ENCODE data around the gene MAGI1.

Gene MAGI1

DNA sequence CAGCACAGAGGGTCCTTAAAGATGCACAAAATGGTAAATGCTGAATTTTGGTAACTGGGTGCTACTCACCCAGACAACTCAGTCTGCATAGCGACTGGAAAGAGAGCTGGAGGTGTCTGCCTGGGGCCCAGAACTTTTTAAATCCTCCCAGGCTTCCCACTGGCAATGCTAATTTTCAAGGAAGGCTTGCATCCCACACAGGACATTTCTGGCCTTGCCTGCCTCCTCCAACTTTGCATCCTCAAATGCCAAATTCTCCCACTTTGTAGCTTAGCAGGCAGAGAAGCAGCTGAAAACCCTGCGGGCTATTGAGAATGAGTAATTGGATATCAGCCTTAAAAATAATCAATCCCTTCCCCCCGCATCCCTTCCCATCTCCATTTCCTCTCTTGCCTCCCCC is 694.3 kb downstream of the MAGI1 start:
- no peak for TF ChIP-seq GATA3 (IDR thresholded peaks at IDR 0.05; ENCODE audit: low read depth, low read length)
- no peak for TF ChIP-seq GATA2 (IDR thresholded peaks at IDR 0.05; ENCODE audit: low read depth, low read length)

DNA sequence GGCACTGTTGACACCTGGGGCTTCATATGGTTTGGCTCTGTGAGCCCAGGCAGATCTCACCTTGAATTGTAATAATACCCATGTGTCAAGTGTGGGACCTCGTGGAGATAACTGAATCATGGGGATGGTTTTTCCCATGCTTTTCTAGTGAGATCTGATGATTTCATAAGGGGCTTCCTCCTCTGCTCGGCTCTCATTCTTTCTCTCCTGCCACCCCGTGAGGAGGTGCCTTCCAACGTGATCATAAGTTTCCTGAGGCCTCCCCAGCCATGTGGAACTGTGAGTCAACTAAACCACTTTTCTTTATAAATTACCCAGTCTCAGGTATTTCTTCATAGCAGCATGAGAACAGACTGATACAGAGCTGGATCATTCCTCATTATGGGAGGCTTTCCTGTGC is 695.0 kb downstream of the MAGI1 start:
- TF ChIP-seq GATA2 (IDR thresholded peaks at IDR 0.05; ENCODE audit: low read depth, low read length) (no peak), GATA3 (IDR thresholded peaks at IDR 0.05; ENCODE audit: low read depth, low read length) (no peak)

DNA sequence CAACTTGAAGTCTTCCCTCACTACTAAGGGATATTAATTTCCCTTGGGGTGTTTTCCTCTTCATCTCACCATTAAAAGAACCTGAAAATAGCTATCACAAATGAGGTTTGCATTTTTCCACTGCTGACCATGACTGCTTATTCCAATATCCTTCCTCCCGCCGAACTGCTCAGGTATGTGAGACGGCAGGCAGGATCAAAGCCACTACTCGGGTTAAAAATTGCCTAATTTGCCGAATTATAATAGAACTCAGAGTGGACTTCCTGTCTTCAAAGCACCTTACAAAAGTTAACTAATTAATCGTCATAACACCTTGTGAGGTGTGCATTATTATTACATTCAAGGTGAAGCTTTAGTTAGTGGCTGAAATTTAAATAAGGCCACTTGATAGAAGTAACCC is 695.7 kb downstream of the MAGI1 start:
- TF ChIP-seq GATA2 (IDR thresholded peaks at IDR 0.05; ENCODE audit: low read depth, low read length) (no peak), GATA3 (IDR thresholded peaks at IDR 0.05; ENCODE audit: low read depth, low read length) (no peak)

DNA sequence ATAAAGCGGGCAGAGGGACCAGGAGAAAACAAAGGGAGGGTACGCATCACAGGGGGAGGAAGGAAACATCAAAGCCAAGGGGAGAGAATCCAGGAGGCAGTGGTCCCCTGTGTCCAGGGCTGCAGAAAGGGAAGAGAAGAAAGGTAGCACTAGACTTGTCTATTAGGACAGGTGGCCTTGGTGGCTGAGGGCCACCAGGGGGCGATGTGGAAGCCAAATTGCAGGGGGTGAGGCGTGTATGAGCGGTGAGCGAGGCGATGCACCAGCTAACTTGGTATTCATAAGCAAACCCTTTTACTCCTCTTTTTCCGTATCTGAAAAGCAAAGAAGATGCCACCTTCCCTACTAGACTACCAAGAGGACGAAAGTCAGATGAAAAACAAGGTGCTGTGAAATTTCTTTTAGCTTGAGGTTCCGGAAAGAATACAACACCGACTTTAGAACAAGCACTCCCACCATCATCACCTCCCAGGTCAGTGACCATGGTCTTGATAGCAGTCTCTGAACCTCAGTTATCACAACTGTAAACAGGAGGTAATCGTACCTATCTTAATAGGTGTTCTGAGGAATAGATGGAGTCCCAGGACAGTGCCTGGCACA is 696.5 kb downstream of the MAGI1 start:
- no peak for TF ChIP-seq GATA3 (IDR thresholded peaks at IDR 0.05; ENCODE audit: low read depth, low read length)
- no peak for TF ChIP-seq GATA2 (IDR thresholded peaks at IDR 0.05; ENCODE audit: low read depth, low read length)

DNA sequence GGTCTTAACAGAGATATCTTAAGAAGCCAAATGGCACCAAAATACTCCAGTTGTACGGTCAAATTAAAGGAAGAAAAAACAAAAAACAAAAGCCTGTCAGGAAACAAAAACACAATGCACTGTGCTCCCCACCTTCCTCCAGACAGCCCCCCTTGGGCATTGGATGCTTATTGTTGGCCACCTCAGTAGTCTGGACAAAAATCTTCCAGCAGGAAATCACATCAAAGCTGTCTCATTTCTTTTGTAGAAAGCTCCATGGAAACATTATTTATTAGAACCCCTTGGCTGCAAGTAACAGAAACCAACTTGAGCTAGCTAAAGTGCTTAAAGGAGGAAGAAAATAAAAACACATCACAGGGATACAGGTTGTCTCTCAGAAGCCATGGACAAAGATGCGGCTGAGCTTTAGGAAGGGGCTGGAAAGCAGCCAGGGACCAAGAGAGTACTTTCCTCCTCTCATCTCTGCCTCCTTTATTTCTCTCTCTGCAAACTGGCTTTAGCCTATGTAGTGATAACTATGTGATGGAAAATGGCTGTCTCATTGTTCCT is 699.5 kb downstream of the MAGI1 start:
- TF ChIP-seq GATA3 (IDR thresholded peaks at IDR 0.05; ENCODE audit: low read depth, low read length): no peak
- TF ChIP-seq GATA2 (IDR thresholded peaks at IDR 0.05; ENCODE audit: low read depth, low read length): no peak

DNA sequence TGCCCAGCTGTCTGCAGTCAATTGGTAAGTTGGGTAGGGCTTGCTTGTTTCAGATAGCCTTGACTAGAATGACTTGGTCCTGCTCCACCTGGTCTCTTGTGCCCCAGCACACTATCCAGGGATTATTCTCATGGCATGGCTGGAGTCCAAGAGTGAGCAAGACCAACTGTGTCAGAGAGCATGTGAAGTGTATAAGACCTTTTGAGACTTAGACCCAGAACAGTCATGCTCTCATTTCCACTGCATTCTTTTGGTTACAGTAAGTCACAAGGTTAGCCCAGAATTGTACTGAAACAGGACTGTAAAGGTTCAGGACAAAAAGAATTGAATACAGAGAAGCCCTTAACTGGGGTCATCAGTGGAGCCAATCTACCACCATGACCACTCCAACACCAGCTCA is 700.1 kb downstream of the MAGI1 start:
- TF ChIP-seq GATA2 (IDR thresholded peaks at IDR 0.05; ENCODE audit: low read depth, low read length) (no peak), GATA3 (IDR thresholded peaks at IDR 0.05; ENCODE audit: low read depth, low read length) (no peak)

DNA sequence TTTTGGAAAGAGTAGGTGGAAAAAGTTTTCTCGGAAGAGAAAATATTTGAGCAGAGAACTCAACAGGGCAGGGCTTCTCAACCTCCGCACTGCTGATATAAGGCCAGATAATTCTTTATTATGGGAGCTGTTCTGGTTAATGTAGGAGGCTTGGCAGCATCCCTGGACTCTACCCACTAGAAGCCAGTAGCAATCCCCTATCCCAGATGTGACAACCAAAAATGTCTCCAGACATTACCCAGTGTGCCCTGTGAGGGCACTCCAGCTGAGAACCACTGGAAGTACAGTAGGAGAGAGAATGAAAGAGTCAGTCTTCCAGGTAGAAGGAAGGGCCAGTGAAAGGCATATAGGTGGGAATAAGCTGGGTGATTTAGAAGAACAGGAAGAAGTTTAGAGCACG is 703.1 kb downstream of the MAGI1 start:
- TF ChIP-seq GATA3 (IDR thresholded peaks at IDR 0.05; ENCODE audit: low read depth, low read length): no peak
- TF ChIP-seq GATA2 (IDR thresholded peaks at IDR 0.05; ENCODE audit: low read depth, low read length): no peak

DNA sequence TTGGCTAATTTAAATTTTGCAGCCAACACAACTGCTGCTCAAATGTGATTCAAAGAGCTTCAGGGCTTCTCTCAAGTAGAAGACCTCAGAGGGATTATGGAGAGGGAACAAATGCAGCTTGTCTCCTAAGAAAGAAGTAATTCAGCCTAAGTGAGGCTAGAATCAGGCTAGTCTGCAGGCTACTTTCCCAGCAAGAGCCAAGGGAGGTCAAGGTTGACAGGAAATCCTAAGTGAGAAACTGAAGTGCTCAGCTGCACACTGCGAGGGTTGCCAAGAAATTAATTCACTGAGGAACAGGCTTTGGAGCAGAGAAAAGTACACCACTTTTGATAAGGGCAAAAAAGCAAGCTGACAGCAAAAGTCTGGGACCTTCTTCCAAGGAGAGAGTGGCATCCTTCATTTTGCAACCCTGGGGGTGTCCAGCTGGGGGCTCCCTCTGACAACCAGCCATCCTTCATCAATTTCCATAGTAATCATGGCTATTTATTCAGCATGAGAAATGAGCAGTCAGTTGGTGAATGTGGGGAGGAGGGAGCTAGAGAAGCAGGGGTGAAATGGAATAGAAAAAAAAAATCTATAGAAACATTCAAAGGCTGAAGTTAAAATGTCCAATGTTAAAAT is 704.6 kb downstream of the MAGI1 start:
- no peak for TF ChIP-seq GATA3 (IDR thresholded peaks at IDR 0.05; ENCODE audit: low read depth, low read length)

DNA sequence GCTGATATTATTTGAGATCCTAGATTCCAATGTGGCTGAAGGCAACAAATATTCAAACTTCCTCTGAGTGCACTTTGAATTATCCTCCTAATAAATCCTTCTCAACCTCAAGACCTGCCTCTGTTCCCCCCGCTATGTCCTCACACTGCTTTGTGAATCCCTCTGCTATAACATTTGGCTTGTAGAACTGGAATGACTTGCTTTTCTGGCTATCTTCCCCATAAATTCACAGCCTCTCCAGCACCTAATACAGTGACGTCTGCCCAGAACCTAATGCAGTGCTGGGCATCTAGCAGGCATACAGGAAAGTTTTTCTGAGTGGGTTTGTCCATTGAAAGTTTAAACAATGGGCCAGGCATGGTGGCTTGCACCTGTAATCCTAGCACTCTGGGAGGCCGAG is 707.0 kb downstream of the MAGI1 start:
- TF ChIP-seq GATA3 (IDR thresholded peaks at IDR 0.05; ENCODE audit: low read depth, low read length) (no peak), GATA2 (IDR thresholded peaks at IDR 0.05; ENCODE audit: low read depth, low read length) (no peak)

DNA sequence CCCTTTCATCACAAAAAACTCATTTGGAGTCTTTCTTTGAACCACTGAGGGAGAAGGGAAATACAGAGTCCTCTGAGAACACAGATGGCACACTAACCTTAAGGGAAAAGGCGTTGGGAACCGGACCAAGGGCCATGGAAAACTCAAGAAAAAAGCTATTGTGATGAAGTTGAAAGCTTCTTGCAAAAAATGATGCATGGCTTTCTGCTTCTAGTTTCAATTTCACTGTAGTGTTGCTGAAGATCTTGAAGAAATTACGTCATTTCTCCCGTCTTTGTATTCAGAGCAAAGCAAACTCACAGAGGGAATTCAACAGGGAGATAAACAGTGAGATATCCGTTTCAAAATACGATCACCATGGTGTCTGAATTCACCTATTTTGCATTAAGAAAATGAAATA is 708.6 kb downstream of the MAGI1 start:
- TF ChIP-seq GATA3 (IDR thresholded peaks at IDR 0.05; ENCODE audit: low read depth, low read length): no peak

DNA sequence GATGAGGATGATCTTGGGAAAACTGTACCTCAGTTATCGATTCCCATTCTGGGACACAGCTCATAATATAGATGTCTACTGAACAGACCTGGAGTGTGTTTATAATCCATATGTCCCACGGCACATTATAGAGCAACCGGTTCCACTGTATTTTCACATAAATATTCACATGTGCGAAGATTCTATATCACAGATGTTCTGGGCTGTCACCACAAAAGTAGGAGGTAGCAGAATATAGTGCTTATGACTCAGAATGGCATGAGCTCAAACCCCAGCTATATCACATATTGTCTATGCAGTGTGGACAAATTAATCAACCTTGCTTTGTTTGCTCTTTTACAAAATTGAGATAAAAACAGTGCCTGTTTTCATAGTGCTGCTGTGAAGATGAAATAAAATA is 710.6 kb downstream of the MAGI1 start:
- no peak for TF ChIP-seq GATA3 (IDR thresholded peaks at IDR 0.05; ENCODE audit: low read depth, low read length)
- no peak for TF ChIP-seq GATA2 (IDR thresholded peaks at IDR 0.05; ENCODE audit: low read depth, low read length)

DNA sequence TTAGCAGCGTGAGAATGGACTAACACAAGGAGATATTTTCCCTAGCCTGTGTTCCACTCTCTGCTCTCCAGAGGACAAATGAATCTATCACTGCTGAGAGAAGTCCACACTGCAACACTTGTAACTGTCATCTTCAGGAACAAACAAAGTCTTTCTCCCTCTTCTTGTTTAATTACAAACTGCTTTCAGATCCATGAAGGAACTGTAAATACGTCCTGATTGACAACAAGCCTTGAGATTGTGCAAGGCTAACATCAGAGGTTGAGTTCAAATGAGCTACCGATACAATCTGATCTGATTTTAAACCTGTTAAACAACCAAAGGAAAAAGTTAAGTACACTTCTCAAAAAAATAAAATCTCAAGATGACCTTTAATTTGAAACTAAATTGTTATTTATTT is 712.1 kb downstream of the MAGI1 start:
- TF ChIP-seq GATA3 (IDR thresholded peaks at IDR 0.05; ENCODE audit: low read depth, low read length) (no peak), GATA2 (IDR thresholded peaks at IDR 0.05; ENCODE audit: low read depth, low read length) (no peak)

DNA sequence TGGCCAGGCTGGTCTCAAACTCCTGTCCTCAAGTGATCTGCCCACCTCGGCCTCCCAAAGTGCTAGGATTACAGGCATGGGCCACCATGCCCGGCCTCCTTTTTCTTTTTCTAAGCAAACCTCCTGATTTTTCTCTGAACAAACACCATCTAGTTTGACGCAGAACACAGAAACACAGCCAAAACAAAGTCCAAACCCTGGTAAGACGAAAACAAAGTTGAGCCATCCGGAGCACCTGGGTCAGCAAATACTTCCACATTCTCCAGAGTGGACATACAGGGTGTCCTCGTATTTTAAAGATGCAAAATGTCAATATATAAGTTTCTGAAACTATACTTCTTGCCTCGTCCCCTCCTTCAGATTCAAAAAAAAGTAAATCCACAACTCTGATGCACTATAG is 715.8 kb downstream of the MAGI1 start:
- no peak for TF ChIP-seq GATA2 (IDR thresholded peaks at IDR 0.05; ENCODE audit: low read depth, low read length)
- no peak for TF ChIP-seq GATA3 (IDR thresholded peaks at IDR 0.05; ENCODE audit: low read depth, low read length)

DNA sequence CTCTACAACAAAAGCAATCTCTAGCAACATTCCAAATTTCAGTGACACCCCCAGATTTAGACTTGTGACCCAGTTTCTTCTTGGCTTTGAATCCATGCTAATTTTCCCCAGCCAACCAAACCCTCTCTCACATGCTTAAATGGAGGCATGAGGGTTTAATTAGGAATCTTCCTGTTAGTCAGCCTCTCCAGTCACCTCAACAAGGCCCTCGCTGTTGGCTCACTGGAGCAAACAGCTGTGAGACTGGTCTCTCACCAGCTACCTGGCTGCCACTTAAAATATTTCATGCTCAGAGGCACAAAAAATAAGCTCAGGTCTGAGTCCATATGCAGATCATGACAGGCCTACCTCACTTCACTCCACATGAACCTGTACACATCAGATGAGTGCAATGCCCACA is 720.5 kb downstream of the MAGI1 start:
- TF ChIP-seq GATA2 (IDR thresholded peaks at IDR 0.05; ENCODE audit: low read depth, low read length) (no peak), GATA3 (IDR thresholded peaks at IDR 0.05; ENCODE audit: low read depth, low read length) (no peak)

DNA sequence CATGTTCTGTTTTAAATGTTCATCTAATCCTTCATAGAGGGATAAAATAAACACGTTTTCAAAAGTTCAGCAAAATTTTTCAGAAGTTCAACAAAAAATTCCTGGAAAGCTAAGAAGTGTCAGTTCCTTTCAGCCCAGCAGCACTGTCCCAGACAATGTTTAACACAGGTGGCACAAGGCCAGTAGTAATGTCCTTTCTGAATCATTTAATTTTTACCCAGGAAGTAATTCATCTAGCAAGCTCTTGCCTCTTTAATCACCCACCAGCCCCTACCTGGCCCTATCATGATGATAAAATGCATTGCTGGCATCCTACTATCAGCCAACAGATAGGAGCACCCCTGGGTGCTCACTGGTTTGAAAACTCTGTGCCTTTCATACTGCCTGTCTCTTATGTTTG is 723.8 kb downstream of the MAGI1 start:
- TF ChIP-seq GATA2 (IDR thresholded peaks at IDR 0.05; ENCODE audit: low read depth, low read length) (no peak), GATA3 (IDR thresholded peaks at IDR 0.05; ENCODE audit: low read depth, low read length) (no peak)

DNA sequence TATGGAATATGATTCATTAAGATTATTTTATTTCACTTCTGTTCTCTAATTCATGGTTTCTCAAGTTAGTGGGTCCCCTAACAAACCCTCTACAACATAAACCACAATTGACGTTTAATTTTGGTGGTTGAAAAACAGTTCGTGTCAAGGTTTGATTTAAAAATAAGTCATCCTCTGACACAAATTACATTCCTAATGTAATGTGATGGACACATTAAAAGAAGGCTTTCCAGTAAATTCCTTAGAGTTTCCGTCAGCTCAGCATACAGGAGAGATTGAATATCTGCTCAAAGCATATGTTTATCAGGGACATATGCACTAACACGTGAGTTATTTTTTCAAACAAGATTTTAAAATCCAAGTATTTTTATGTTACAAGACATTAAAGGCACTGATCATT is 724.4 kb downstream of the MAGI1 start:
- no peak for TF ChIP-seq GATA2 (IDR thresholded peaks at IDR 0.05; ENCODE audit: low read depth, low read length)
- no peak for TF ChIP-seq GATA3 (IDR thresholded peaks at IDR 0.05; ENCODE audit: low read depth, low read length)

Data from SH-SY5Y (cell line).